Heart right ventricle (tissue), 16 donors: ENCODE data around the gene C16orf89. TPM values are rescaled to one million over a fixed set of nuclear protein-coding genes. Genes with fewer than 3 reads are reported as not detected.
"Not testable (repeated sequence)": the region's sequence is repeated elsewhere in the genome, so short reads cannot be mapped to it uniquely, and the experiment has no call there.

Experiments
- ATAC-seq, 8 donors: fragments of 200-7000 bp; cut with Tn5 transposase; one replicate each; pipeline ENCODE4 v1.9.1; 2020; ENCODE audit warnings: mild to moderate bottlenecking in 8 of 8, moderate library complexity in 8 of 8, moderate number of reproducible peaks in 1 of 8
- DNase-seq, 2 donors: peaks; one replicate each; pipeline ENCODE4 v3.0.0-alpha.2; 2020
- H3K27ac ChIP-seq, 10 donors: fragments of 200-600 bp; sonication (generic) in 2 of 10; one replicate each; pipeline versions ENCODE4 v1.5.0 to v1.8.0; 2020 to 2022; ENCODE audit warnings: mild to moderate bottlenecking in 3 of 10
- H3K27me3 ChIP-seq, 7 donors: fragments of 200-600 bp; one replicate each; pipeline ENCODE4 v1.8.0; 2021 to 2022; ENCODE audit warnings: mild to moderate bottlenecking in 2 of 7
- H3K36me3 ChIP-seq, 9 donors: fragments of 200-600 bp; sonication (generic) in 1 of 9; one replicate each; pipeline versions ENCODE4 v1.5.0 to v1.8.0; 2020 to 2022; ENCODE audit warnings: mild to moderate bottlenecking in 2 of 9
- H3K4me1 ChIP-seq, 9 donors: fragments of 200-600 bp; sonication (generic) in 1 of 9; one replicate each; pipeline versions ENCODE4 v1.5.0 to v1.8.0; 2020 to 2022; ENCODE audit warnings: mild to moderate bottlenecking in 4 of 9
- H3K4me3 ChIP-seq, 10 donors: fragments of 200-600 bp; sonication (generic) in 2 of 10; one replicate each; pipeline versions ENCODE4 v1.5.0 to v1.8.0; 2020 to 2022; ENCODE audit warnings: mild to moderate bottlenecking in 7 of 10, moderate library complexity in 2 of 10
- H3K9me3 ChIP-seq, 11 donors: fragments of 200-600 bp in 10 of 11; sonication (generic) in 2 of 11; one replicate each; pipeline versions ENCODE4 v1.5.0 to v1.8.0; 2013 to 2022; ENCODE audit warnings: mild to moderate bottlenecking in 2 of 11, control low read depth in 1 of 11, moderate library complexity in 1 of 11
- WGBS, 2 donors: extraction: QIAGEN DNeasy Blood & Tissue Kit; methylation state at CpG; one replicate each; pipeline ENCODE4 v1.1.7; 2013; ENCODE audit warnings: inconsistent platforms in 1 of 2; 5-methylcytosine and 5-hydroxymethylcytosine counted together
- intact Hi-C, 10 donors: fragments of 100-400 bp; cut with DNase I; formaldehyde crosslinking; loops; one replicate each; pipeline versions ENCODE4 v1.11.1 to v1.14.2; 2022
- polyA plus RNA-seq, 2 donors: library from polyadenylated mRNA; stranded (reverse); fragments of 200-250 nt; gene quantifications; one replicate each; pipeline ENCODE4 v1.2.3, GENCODE V29; 2013
- total RNA-seq, 10 donors: library from RNA; stranded (reverse); fragmentation: NEBNext Ultra II Directional in 3 of 10; extraction: Animal tissue kit (Norgen Biotek cat#: 25700) in 3 of 10; gene quantifications; one replicate each; pipeline versions ENCODE4 v1.2.1 to v1.2.4, GENCODE V29; 2021 to 2023
- TF ChIP-seq, protein P1 (sequence below), 9 donors: fragments of 200-600 bp; sonication (generic) in 2 of 9; IDR thresholded peaks; one replicate each; pipeline versions ENCODE4 v1.5.0 to v1.8.0; 2021 to 2022; ENCODE audit warnings: antibody characterized with exemption in 9 of 9, mild to moderate bottlenecking in 5 of 9, moderate library complexity in 1 of 9
- donor health status: Arrhythmogenic right ventricular cardiomyopathy.
- donor health status: ischemic (EF 13 %, LVEDD 7.1; RV severe dilation, severe dysfunction).
- donor health status: healthy with polysubstance abuse.
- donor health status: DM: no; HTN: yes; CAD: no.
- donor health status: DM: no; HTN: no; CAD: no.
- donor health status: ischemic (EF 25% LVEDD 6.9; RV normal size, moderate dysfunction).
- donor health status: ischemic (EF 25% LVEDD 5.7; RV mildly dilated, moderate dysfunction).
- donor health status: healthy.
- donor health status: DM: yes; HTN: yes; CAD: no.
- donor health status: Ischemic cardiomyopathy.
- donor health status: ischemic (EF 35%, LVEDD 5.7; RV mildly dilated, moderate dysfunction).
- donor health status: nonischemic (EF 11% LVEDD 7.7; RV severe dilation, severe dysfunction).
- donor health status: DM: yes; HTN: yes; CAD: no.
- donor health status: PGD.
- donor health status: ischemic (EF 29% LVEDD 5.4; RV normal size, mild dysfunction).
- donor health status: nonischemic (EF 23%, LVEDD 6.1; RV moderate dilation, normal function).

Gene C16orf89
- total and polyA plus RNA-seq, 12 donors = 0.28 to 44.9 (median 5.0) TPM

DNA sequence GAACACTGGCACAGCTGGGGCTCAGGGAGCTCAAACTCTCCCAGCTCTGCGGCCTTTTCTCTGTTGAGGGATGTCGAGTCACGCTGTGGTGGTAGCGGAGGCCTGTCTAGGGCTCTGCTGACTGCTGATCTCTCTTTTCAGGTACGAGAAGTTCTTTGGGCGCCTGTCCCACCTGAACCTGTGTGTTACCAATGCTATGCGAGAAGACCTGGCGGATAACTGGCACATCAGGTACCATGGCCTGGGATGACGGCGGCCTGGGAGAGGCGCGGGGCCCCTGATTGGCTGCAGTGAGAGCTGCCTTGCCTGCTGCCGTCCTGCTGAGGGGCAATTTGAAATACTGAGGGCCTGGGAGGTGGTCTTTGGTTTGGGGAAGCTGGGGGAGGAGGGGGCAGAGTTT, 11.5 kb upstream of the C16orf89 start:
- Histone ChIP-seq H3K27ac (no peak overlapping the region), H3K4me3 (no peak overlapping the region), H3K27me3 (no peaks in the 10 kb centered on the region), H3K4me1 (peaks cover 0 to 11% (median 5%) of the 10 kb centered on the region in 9 donors), H3K36me3 (peaks cover 0 to 90% (median 13%) of the 10 kb centered on the region in 9 donors), H3K9me3 (no peaks in the 10 kb centered on the region)
- intact Hi-C loops = no loop called here
- TF ChIP-seq, protein P1, sequence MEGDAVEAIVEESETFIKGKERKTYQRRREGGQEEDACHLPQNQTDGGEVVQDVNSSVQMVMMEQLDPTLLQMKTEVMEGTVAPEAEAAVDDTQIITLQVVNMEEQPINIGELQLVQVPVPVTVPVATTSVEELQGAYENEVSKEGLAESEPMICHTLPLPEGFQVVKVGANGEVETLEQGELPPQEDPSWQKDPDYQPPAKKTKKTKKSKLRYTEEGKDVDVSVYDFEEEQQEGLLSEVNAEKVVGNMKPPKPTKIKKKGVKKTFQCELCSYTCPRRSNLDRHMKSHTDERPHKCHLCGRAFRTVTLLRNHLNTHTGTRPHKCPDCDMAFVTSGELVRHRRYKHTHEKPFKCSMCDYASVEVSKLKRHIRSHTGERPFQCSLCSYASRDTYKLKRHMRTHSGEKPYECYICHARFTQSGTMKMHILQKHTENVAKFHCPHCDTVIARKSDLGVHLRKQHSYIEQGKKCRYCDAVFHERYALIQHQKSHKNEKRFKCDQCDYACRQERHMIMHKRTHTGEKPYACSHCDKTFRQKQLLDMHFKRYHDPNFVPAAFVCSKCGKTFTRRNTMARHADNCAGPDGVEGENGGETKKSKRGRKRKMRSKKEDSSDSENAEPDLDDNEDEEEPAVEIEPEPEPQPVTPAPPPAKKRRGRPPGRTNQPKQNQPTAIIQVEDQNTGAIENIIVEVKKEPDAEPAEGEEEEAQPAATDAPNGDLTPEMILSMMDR (IDR thresholded peaks at IDR 0.05) = no peak
- no peak for DNase-seq
- ATAC-seq = no peak
- 94 to 98% methylated on average over 13 of the region's 13 CpGs for WGBS, 2 donors

DNA sequence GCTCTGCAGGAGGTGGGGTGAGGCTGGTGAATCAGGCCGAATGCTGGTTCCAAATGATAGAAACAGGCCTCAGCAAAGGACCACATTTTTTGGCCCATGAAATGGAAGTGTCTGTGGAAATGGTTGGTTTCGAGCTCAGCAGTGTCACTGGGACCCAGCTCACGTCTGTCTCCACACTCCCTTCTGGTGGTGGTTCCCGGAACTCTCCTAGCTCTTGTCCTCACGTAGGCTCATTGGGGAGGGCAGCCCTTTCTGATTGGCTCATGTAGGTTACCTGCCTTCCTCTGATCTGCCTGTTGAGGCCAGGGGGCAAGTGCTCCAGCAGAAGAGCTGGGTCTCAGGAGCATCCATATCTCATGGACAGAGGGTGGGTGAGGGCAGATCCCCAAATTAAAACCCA, 9.9 kb upstream of the C16orf89 start:
- 88% methylated on average over 5 of the region's 5 CpGs for WGBS, 2 donors

DNA sequence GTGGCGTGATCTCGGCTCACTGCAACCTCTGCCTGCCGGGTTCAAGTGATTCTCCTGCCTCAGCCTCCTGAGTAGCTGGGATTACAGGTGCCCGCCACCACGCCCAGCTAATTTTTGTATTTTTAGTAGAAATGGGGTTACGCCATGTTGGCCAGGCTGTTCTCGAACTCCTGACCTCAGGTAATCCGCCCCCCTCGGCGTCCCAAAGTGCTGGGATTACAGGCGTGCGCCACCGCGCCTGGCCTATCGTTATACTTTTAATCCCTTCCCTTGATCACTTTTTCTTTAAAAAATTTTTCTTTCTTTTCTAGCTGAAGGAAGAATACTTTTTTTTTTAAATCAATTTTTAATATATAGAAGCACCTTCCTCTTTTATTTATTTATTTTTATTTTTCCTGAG, 8.0 kb upstream of the C16orf89 start:
- not testable (repeated sequence) for DNase-seq, H3K4me3 ChIP-seq, H3K9me3 ChIP-seq, ATAC-seq, H3K27me3 ChIP-seq, H3K27ac ChIP-seq
- 94 to 97% methylated on average over 15 of the region's 15 CpGs for WGBS, 2 donors
- peaks cover 0 to 20% (median 12%) of the 10 kb centered on the region in 9 donors for H3K4me1 ChIP-seq
- peaks cover 0 to 57% (median 13%) of the 10 kb centered on the region in 9 donors for H3K36me3 ChIP-seq
- intact Hi-C loops = loop anchor here in 1 of 10 donors (5.0 kb wide), 1 partner anchor 41 kb away; the partner anchor contains the start of gene NAGPA

More for the DNA sequence above, 9.9 kb upstream of the C16orf89 start:
- no peak for ATAC-seq
- peaks cover 0 to 20% (median 12%) of the 10 kb centered on the region in 9 donors for H3K4me1 ChIP-seq
- no peaks in the 10 kb centered on the region for H3K9me3 ChIP-seq
- no peak for DNase-seq
- H3K36me3 ChIP-seq = peaks cover 0 to 74% (median 13%) of the 10 kb centered on the region in 9 donors
- intact Hi-C loops = no loop called here
- H3K4me3 ChIP-seq = no peak overlapping the region
- H3K27ac ChIP-seq = no peak overlapping the region
- TF ChIP-seq, protein P1 (IDR thresholded peaks at IDR 0.05) = no peak
- H3K27me3 ChIP-seq = no peaks in the 10 kb centered on the region

DNA sequence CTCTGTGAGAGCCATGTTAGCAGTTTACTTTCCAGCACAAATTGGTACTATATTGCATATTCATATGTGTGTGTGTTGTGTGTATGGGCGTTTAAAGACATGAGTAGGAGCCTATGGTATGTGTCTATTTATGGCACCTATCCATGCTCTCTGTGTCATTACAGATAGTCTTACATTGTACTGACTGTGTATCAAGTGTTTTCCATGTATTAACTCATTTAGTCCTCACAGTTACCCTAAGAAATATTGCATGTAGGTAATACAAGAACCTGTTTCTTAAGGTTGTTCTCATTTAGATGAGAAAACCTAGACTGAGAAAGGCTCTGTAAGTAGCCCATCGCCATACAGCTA, 7.5 kb upstream of the C16orf89 start:
- H3K4me1 ChIP-seq = peaks cover 0 to 20% (median 12%) of the 10 kb centered on the region in 9 donors
- H3K4me3 ChIP-seq = no peak overlapping the region
- ATAC-seq = no peak
- DNase-seq = no peak
- H3K9me3 ChIP-seq = no peaks in the 10 kb centered on the region
- WGBS, 2 donors = 74 to 78% methylated on average over 2 of the region's 2 CpGs
- TF ChIP-seq, protein P1 (IDR thresholded peaks at IDR 0.05) = no peak
- H3K27ac ChIP-seq = no peak overlapping the region
- intact Hi-C loops = loop anchor here in 1 of 10 donors (5.0 kb wide), 1 partner anchor 41 kb away; the partner anchor contains the start of gene NAGPA
- no peaks in the 10 kb centered on the region for H3K27me3 ChIP-seq
- H3K36me3 ChIP-seq = peaks cover 0 to 51% (median 13%) of the 10 kb centered on the region in 9 donors
